Measurements from ENCODE around the gene PTPRR.

The PTPRR gene, protein sequence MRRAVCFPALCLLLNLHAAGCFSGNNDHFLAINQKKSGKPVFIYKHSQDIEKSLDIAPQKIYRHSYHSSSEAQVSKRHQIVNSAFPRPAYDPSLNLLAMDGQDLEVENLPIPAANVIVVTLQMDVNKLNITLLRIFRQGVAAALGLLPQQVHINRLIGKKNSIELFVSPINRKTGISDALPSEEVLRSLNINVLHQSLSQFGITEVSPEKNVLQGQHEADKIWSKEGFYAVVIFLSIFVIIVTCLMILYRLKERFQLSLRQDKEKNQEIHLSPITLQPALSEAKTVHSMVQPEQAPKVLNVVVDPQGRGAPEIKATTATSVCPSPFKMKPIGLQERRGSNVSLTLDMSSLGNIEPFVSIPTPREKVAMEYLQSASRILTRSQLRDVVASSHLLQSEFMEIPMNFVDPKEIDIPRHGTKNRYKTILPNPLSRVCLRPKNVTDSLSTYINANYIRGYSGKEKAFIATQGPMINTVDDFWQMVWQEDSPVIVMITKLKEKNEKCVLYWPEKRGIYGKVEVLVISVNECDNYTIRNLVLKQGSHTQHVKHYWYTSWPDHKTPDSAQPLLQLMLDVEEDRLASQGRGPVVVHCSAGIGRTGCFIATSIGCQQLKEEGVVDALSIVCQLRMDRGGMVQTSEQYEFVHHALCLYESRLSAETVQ

DNA sequence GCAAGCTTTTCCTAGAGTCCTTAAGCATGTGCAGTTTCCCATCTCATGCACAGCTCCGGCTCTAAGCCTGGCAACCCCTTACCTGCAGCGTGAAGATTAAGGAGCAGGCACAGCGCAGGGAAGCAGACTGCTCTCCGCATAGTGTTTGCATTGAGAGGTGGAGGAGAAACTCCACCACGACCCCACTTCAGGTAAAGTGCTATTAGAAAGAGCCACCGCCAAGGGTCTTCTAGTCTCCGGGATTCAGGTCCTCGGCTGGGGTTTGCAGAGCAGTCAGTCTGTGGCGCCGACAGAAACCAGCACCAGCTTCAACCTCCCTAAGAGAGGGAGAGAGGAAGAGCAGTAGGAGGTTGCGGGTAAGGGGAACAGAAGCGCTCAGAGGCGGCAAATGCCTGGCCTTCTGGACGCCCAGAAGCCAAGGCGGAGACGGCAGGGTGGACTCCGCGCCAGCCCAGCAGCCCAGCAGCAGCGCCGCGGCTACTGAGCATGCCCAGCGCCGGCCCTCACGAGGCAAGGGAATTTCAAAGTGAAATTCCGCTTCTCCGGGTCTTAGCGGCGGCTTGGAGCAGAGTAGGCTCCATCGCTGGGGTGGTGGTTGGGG, at the start of gene PTPRR:
TSS of gene PTPRR (minus strand) at position 488 of the 601 bp plus-strand sequence. CDS start at position 140, 348 bp downstream.
- in situ Hi-C loops (cut with HindIII; ENCODE audit: low sequenced_read_pairs), result no loop called here

DNA sequence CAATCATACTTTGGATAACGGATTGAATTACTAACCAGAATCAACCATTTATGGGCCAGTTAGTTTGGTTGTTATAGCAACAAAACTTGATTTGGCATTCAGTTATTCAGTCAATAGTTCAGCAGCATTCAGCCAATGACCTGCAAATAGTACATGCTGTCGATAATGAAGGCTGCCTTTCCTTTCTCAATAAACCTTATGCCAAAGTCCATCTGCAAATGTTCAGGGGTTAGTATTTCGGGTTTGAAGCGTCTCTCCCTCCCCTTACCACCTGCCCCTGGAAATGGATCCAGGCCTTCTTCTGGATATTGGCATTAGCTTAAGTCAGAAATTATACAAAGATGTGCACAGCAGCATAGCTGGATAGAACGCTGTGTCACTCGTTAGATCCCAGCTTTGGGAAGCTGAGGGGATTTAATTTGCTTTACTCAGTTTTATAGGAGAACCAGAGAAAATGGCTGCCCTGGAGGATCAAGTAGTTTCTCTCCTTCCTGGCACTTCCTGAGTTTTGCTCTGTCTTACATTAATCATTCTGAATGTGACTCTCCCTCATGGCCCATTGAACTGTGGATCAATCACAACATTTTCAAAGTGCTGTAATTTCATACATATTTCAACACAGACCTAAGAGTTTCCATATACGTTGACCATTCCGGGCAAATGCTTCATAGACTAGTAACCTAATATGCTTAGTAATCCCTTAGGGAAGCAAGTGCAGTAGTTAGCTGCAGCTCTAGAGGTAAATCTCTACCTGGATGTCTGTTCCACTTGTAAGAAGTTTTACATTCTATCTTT, 46.7 kb upstream of the PTPRR start:
- in situ Hi-C loops (cut with HindIII; ENCODE audit: low sequenced_read_pairs), result no loop called here

DNA sequence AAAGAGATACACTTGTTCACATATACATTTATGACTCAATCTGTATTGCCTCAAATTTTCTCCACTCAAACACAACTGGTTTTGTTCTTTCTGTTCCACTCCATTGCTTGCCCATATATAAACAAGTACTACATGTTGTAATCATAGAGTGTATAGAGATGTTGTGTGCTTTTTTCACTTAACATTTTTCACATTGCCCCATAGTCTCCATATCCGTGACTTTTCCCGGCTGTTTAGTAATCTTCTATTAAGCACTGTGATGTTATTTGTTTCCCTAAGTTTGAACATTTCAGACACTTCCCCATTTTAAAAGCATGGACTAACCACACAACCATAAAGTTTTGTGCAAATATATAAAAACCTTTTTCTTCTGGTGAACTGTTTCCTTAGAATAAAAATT, 45.5 kb upstream of the PTPRR start:
- in situ Hi-C loops (cut with HindIII; ENCODE audit: low sequenced_read_pairs), result no loop called here

DNA sequence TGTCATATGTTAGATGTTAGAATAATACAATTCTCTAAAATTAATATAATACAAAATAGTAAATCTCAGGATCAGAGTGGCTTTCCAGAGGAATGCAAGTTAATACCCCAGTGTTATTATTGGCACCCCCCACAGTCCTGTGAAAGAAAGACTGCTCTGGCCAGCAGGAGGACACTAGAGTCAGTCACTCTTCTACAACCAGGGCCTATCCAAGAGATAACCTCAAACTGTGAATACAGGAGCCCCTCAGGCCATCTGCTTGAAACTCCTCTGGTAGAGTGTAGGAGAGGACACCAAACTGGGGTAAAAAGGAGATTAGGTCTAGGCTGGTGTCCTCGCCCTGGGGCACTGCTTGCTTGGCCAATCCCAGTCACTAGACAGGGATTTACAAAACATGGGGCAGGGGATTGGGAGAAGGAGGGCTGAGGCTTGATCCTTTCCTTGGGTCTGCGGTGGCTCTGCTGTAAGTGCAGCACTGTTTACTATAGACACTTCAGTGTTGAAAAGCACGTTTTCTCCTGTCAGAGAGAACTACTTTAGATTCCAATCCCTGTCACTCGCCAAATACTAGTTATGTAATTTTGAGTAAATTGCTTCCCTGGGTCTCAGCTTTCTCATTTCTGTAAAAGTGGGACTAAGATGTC, 44.5 kb upstream of the PTPRR start:
- in situ Hi-C loops (cut with HindIII; ENCODE audit: low sequenced_read_pairs), result no loop called here

DNA sequence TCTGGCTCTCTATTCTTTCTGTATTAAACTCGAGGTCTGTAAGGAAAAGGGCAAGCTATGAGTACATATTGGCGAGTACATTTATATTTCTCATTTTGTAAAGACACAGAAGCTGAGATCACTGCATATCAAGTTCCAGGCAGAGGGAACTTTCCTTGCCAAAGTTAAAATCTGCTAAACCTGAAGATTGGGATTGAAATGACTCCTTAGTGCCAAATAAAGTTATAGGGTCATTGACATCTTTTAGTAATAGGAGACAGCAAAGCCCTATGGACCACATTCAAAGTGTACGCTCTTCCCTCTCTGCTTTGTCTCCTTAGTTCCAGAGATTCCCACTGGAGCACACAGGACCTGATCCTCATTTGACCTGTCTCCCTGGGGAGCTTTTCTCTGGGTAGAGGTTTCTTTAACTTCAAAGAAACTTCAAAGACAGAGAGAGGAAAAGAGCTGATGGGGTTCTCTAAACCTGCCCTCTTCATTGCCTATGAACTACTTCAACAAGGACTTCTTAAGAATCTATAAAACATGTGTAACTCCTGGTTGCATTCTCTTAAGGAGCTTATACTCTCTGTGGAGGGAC, 42.6 kb upstream of the PTPRR start:
- in situ Hi-C loops (cut with HindIII; ENCODE audit: low sequenced_read_pairs), result no loop called here

DNA sequence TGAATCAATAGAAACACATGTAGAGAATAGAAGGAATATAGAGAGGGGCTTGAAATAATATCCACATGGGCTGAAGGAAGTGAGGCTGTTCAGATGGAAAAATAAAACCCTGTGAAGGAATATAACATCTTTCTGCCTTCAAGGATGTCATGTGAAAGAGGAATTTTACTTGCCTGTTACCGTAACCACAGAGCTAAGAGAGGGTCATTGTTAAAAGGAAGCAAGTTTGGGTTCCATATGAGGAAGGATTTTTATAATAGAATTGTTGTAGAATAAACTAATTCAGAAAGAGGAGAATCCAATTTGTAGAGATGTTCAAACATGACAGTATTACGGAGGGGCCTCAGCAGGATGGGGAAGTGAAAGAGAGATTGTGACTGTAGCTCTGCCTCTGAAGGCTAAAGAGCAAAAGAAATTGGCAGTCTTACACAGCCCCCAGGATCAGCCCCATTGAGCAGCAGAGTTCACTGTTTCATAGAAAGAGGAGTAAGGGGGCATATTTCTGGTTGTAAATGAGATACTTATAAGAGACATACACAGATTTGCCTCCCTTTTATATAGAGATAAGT, 41.8 kb upstream of the PTPRR start:
- in situ Hi-C loops (cut with HindIII; ENCODE audit: low sequenced_read_pairs), result no loop called here

DNA sequence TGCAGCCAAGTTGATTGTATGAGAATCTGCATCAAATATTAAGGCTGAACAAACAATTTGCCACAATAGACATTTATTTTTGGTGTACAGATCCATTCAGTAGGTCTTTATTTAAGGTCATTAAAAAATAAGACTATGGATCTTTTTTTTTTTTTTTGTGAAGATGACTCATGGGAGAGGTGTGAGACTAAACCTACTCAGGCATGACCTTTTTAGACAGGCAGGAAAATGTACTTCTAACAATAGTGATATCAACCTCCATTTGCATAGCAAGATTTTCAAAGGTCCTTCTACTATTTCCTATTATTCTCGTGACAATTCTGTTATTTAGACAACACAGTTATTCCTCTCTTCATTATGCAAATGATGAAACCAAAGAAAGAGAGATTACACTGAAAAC, 39.9 kb upstream of the PTPRR start:
- in situ Hi-C loops (cut with HindIII; ENCODE audit: low sequenced_read_pairs), result no loop called here

DNA sequence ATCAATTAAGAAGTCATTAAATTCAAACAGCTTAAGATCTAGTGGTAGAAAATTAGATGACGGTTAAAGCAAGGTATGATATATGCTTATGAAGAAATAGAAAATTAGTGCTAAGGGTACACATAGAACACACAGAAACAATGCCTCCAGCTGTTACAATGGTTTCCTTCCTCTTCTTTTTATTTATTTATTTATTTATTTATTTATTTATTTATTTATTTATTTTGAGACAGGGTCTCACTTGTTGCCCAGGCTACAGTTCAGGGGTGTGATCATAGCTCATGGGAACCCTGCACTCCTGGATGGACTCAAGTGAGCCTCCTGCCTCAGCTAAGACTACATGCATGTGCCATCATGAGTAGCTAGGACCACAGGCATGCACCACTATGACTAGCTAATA, 34.9 kb upstream of the PTPRR start:
- in situ Hi-C loops (cut with HindIII; ENCODE audit: low sequenced_read_pairs), result no loop called here

DNA sequence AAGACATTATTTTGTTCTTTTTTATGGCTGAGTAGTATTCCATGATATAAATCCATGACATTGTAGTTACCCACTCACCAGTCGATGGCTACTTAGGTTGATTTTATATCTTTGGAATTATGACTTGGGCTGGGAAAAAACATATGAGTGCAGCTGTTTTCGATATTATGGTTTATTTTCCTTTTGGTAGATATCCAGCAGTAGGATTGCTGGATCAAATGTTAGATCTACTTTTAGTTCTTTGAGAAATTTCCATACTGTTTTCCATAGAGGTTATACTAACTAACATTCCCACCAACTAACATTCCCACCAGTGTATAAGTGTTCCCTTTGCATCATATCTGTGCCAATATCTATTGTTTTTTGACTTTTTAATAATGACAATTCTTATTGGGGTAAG, 29.9 kb upstream of the PTPRR start:
- in situ Hi-C loops (cut with HindIII; ENCODE audit: low sequenced_read_pairs), result no loop called here

DNA sequence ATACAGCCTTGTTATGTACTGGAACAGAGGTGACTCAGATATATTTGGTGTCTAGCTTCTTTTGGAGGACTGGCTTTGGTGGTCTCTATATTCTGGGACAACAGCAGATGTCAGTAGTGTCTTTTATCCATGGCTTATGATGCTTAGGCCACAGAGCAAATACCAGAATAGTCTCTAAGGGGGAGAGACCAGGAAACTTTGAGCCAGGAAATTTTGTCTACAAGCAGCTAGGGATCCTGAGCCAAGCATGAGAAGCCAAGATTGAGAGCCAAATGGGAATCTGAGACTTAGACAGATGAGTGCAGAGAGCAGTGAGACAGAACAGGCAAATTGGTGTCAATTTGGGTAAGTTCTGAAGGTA, 28.4 kb upstream of the PTPRR start:
- in situ Hi-C loops (cut with HindIII; ENCODE audit: low sequenced_read_pairs), result no loop called here

DNA sequence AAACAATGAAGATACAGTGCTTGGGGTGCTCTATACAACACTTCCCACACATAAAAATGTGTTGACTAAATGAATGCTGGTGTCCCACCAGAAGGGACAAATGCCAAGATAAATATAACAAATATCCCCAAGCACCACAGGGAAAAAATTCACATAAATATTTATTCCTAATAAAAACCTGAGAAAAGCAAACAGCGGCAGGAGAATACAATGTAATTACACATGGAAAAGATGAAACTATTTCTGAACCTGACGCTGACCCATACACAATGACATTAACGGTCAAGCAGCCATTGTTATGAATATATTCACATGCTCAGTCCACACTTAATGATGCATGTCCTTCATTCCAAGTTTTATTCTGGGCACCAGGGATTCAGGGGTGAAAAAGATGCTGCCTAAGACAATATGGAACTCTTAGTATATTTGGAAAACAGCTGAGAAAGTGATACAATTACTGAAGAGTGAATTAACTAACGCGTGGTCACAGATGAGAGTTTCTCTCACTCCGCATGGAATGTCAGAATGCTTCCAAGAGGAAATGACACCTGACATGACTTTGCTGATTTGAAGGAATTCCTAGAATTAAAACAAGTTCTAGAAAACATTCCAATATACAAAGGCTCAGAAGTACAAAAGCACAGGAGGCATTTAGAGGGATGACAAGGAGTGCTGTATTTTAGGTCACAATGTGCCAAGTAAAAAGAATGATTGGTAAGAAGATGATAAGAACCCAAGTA, 27.9 kb upstream of the PTPRR start:
- in situ Hi-C loops (cut with HindIII; ENCODE audit: low sequenced_read_pairs), result no loop called here

DNA sequence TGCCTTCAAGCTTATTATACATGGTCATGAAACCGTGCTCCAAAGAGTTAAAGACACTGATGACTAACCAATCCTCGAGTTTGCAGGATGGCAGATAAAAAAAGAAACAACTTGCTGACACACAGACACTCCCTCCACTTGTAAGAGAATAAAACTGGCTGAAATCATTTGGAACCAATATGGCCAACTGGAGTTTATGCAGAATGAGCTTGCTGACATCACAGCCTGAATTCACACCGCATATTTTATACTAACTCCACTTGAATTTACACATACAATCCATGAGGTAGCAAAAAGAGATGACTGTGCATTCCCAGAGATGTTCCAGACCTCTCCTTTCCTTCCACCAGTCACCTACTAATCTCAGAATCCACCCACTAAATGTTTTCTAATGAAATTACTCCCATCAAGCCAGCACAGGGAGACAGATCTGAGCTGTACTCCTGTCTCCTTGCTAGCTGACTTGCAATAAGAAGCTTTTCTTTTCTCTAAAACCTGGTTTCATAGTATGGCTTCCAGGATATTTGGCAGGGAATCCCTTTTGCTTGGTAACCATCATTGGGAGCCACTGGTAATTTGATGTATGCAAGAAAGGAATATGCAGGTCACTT, 15.8 kb upstream of the PTPRR start:
- in situ Hi-C loops (cut with HindIII; ENCODE audit: low sequenced_read_pairs), result no loop called here

DNA sequence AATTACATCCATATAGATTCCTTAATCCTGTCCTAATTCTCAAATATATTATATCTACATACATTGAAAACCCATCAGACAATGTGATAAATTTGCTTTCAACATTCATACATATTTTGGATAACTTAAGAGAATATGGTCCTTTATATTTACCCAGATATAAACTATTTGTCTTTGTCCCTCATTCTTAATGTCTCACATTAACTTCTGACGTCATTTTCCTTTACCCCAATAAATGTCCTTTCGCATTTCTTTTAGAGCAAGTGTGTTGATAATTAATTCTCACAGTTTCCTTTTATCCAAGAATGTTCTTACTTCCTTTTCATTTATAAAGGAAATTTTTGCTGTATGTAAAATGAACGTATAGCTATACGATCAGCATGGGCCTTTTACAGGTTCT, 12.6 kb upstream of the PTPRR start:
- in situ Hi-C loops (cut with HindIII; ENCODE audit: low sequenced_read_pairs), result no loop called here

DNA sequence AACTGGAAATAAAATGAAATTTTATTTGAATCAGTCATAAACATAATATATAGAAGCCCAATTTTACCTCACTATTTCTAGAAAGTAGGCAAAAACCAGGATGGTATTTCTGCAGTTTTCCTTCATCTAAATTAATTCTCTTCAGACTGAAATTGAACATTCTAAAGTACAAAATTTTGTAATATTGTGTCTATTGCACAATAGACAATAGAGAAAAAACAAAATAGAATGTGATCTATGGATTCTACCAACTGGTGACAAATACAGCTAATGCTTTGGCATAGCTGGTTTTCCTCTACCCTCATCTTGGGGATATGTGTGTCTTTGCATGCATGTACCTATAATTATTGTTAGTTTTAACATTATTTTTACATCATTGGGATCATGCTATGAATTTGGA, 8.5 kb upstream of the PTPRR start:
- in situ Hi-C loops (cut with HindIII; ENCODE audit: low sequenced_read_pairs), result no loop called here

DNA sequence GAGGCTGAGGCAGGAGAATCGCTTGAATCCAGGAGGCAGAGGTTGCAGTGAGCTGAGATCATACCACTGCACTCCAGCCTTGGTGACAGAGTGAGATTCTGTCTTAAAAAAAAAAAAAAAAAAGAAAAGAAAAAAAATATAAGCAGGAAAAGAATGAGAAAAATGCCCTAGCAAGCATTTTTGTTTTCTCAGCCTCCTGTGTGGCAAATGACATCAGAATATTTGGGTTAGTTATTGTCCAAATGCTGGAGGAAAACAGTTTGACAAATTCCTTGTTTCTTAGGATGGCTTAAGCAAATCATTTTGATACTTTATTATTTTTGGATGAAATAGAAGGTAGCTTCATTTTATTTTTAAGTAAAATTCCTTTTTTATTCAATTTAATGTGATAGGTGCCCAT, 7.5 kb upstream of the PTPRR start:
- in situ Hi-C loops (cut with HindIII; ENCODE audit: low sequenced_read_pairs), result no loop called here

DNA sequence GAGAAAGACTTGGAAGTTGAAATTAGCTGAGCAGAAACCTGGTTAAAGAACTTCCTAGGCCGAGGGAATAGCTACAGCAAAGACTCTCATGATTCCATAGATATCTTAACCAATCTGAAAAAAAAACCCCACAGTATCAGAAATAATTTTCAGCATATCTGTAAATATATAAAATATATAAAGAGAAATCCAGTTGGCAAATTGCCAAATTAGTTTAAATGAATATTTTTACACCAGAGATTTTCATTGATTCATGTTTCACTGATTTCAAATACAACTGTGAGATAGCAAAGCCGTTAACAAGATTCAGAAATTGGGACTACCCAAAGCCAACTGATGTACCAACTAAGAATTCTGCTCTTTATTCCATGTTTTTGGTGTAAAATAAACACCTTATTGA, 6.8 kb upstream of the PTPRR start:
- in situ Hi-C loops (cut with HindIII; ENCODE audit: low sequenced_read_pairs), result no loop called here

DNA sequence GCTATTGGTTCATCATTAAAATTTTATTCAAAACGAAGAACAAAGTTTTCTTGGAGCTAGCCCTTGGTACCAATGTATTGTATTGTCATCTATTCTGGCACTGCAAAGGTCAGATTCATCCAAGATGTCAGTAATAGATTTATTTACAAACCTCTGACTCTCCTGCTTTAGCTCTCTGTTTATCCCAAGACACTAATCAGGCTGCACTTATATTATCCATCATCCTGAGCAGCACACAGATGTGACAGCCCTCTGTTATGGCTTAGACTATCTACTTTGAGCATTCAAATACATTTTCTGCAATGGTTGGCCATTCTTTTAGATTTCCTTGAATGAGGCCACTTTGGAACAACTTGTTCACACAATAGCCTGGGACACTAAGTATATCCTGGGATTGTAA, 5.0 kb upstream of the PTPRR start:
- in situ Hi-C loops (cut with HindIII; ENCODE audit: low sequenced_read_pairs), result no loop called here

DNA sequence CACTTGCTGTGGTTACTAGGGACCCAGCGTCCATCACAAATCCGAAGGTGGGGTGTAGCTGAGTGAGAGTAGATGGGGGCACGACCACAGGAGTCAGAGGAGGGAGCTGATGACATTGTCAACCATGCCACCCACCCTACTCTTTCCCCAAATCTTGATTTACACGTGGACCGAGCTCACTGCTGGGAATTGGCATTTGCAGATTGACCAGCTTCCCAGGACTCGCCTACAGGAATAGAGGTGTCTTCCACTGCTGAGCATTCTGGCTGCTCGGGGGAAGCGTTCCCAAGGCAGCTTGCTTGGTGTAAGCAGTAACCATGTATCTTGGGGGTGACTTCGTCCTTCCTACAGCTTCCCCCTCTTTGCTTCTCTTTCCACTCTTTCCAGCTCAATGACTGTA, 353 bp upstream of the PTPRR start:
- in situ Hi-C loops (cut with HindIII; ENCODE audit: low sequenced_read_pairs), result no loop called here

DNA sequence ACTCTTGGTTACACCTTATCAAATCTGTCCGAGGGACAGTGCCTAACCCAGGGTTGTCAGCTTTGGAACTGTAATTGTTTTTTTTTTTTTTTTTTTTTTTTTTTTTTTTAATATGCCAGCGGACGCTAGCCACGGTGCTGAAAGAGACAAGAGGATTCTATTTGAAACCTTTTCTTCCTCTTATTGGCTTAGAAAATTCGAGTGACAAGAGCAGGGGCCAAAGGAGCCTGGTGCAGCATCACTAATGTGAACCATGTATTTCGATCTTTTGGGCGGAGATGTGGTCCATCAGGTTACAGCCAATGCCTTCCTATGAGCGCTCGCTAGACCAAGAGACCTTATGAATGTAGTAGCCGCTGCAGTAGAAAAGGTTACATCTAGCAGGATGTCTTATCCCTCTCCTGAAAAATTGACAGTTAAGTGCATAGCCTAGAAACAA, 922 bp downstream of the PTPRR start:
- in situ Hi-C loops (cut with HindIII; ENCODE audit: low sequenced_read_pairs), result no loop called here

All from DLD1 (cell line).